NCI-H446 treated with DMSO at 0.1 percent for 48 hours (cell line): ENCODE data around the gene NFATC3.
"Not testable (repeated sequence)": the region's sequence is repeated elsewhere in the genome, so short reads cannot be mapped to it uniquely, and the experiment has no call there.

ENCODE experiments used
- DNase-seq: peaks from one replicate; lab custom pipeline; 2025; lab: John Stamatoyannopoulos, UW

NFATC3 gene

GRCh38 chr16:68116256-68116867 lies 31.2 kb downstream of the NFATC3 start:
- DNase-seq = no peak

- DNase-seq = no peak
Measured at GRCh38 chr16:68117884-68118283, 32.7 kb downstream of the NFATC3 start.

- not testable (repeated sequence) for DNase-seq
Measured at GRCh38 chr16:68118954-68119353, 33.8 kb downstream of the NFATC3 start.

- DNase-seq = not testable (repeated sequence)
Measured at GRCh38 chr16:68120496-68120895, 35.3 kb downstream of the NFATC3 start.

GRCh38 chr16:68126395-68126794 lies 41.2 kb downstream of the NFATC3 start:
- DNase-seq = no peak

- DNase-seq = no peak
Measured at GRCh38 chr16:68128577-68129305, 43.6 kb downstream of the NFATC3 start.

GRCh38 chr16:68130520-68130919 lies 45.4 kb downstream of the NFATC3 start:
- no peak for DNase-seq

GRCh38 chr16:68131813-68132706 lies 46.9 kb downstream of the NFATC3 start:
- no peak for DNase-seq

- DNase-seq = not testable (repeated sequence)
Measured at GRCh38 chr16:68133000-68133399, 47.8 kb downstream of the NFATC3 start.

GRCh38 chr16:68134644-68135043 lies 49.5 kb downstream of the NFATC3 start:
- DNase-seq = no peak

GRCh38 chr16:68136515-68136914 lies 51.3 kb downstream of the NFATC3 start:
- DNase-seq = no peak

GRCh38 chr16:68144008-68144407 lies 58.8 kb downstream of the NFATC3 start:
- DNase-seq = no peak

GRCh38 chr16:68146585-68146984 lies 61.4 kb downstream of the NFATC3 start:
- no peak for DNase-seq

- no peak for DNase-seq
Measured at GRCh38 chr16:68147444-68147843, 62.3 kb downstream of the NFATC3 start.

- DNase-seq = no peak
Measured at GRCh38 chr16:68149596-68149995, 64.4 kb downstream of the NFATC3 start.

- no peak for DNase-seq
Measured at GRCh38 chr16:68155425-68155824, 70.3 kb downstream of the NFATC3 start.

- DNase-seq = no peak
Measured at GRCh38 chr16:68162413-68162812, 77.2 kb downstream of the NFATC3 start.

- not testable (repeated sequence) for DNase-seq
Measured at GRCh38 chr16:68163275-68163674, 78.1 kb downstream of the NFATC3 start.

GRCh38 chr16:68166264-68166663 lies 81.1 kb downstream of the NFATC3 start:
- no peak for DNase-seq

- DNase-seq = no peak
Measured at GRCh38 chr16:68179196-68179795, 94.1 kb downstream of the NFATC3 start.

- no peak for DNase-seq
Measured at GRCh38 chr16:68179855-68180254, 94.7 kb downstream of the NFATC3 start.

GRCh38 chr16:68183046-68183445 lies 97.9 kb downstream of the NFATC3 start:
- no peak for DNase-seq
